Stimulated activated effector memory CD8-positive, alpha-beta T cell treated with anti-CD3 and anti-CD28 coated beads, Interleukin-12 subunit alpha, Interleukin-12 subunit beta, amount 100 ng/mL, for 72 hours (primary cell): ENCODE measurements around the gene GNG2.

Source experiments
- ATAC-seq: fragments of 150-1000 bp; cut with Tn5 transposase; 2 replicates; pipeline ENCODE4 v1.10.0; 2021
- DNase-seq, 2 donors: peaks; one replicate each; pipeline ENCODE4 v3.0.0; 2021 to 2022; ENCODE audit warnings: low spot score in 2 of 2
- H3K27ac Mint-ChIP-seq: one replicate; pipeline ENCODE4 v1.8.0; 2022; ENCODE audit warnings: mild to moderate bottlenecking, mixed read lengths
- H3K36me3 Mint-ChIP-seq: one replicate; pipeline ENCODE4 v1.8.0; 2022; ENCODE audit warnings: mild to moderate bottlenecking, mixed read lengths
- H3K4me1 Mint-ChIP-seq: one replicate; pipeline ENCODE4 v1.8.0; 2022; ENCODE audit warnings: mixed read lengths
- H3K4me3 Mint-ChIP-seq: one replicate; pipeline ENCODE4 v1.8.0; 2022; ENCODE audit warnings: mild to moderate bottlenecking, mixed read lengths
- H3K9me3 Mint-ChIP-seq: one replicate; pipeline ENCODE4 v1.8.0; 2022; ENCODE audit warnings: mixed read lengths

GNG2 gene

DNA sequence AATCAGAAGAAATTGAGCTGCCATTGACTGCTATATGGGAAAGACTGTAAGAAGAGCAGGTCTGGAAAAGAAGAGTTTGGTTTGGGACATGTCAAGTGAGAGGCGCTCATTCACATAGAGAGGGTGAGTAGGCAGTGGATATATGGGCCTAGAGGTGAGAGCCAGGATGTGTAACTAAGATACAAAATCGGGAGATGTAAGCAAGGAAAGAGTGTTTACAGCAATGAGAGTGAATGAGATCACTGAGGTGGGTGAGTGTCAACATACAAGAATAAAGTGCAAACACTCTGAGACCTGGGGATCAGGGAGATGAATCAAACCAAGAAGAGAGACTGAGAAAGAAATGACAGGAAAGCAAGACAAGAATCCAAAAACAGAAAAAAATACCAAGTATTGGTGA, 70.9 kb downstream of the GNG2 start:
- H3K4me3 Mint-ChIP-seq = peak overlapping the region; percentile 64
- peaks cover 2% of the 10 kb centered on the region for H3K9me3 Mint-ChIP-seq
- ATAC-seq (peak; percentile 88), DNase-seq (no peak)
- H3K4me1 Mint-ChIP-seq = peaks cover 81% of the 10 kb centered on the region
- peak overlapping the region; percentile 89 for H3K27ac Mint-ChIP-seq
- peaks cover 68% of the 10 kb centered on the region for H3K36me3 Mint-ChIP-seq

DNA sequence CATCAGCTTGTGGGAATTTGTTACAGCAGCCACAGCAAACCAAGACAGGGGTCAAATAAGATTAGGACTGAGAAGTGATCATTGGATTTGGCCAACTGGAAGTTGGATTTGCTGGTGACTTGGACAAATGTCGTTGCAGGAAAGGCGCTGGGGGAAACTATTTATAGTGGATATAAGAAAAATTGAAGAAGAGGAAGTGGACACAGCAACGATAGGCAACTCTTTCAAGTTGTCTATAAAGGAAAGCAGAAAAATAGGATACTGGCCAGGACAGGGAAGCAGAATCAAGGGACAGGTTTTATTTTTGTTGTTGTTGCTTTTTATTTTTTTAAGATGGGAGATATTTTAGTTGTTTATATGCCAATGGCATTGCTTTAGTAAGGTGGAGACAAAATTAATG, 72.8 kb downstream of the GNG2 start:
- ATAC-seq (no peak), DNase-seq (no peak)
- Mint-ChIP-seq H3K36me3 (peaks cover 53% of the 10 kb centered on the region), H3K27ac (peak overlapping the region; percentile 10), H3K4me3 (no peak overlapping the region), H3K4me1 (peaks cover 69% of the 10 kb centered on the region), H3K9me3 (peaks cover 2% of the 10 kb centered on the region)

DNA sequence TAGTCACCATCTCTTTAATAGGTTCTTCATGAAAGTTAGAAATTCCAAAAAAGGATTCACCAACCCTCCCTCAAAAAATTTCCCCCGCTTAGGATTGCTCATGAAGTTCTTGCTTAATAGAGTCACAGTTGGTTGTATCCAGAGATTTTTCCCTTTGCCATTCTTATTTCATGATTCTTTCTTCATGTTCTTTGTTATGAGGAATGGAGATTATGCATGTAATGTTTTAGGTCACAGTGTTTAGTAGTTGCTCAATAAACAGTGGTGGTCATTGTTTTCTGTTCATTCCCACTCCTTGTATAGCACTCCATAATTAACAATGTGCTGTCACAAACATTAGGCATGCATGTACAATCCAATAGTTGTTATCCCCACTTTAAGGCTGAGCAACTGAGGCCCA, 77.7 kb downstream of the GNG2 start:
- peak overlapping the region; percentile 71 for H3K27ac Mint-ChIP-seq
- H3K36me3 Mint-ChIP-seq = peaks cover 27% of the 10 kb centered on the region
- no peak overlapping the region for H3K4me3 Mint-ChIP-seq
- ATAC-seq (no peak), DNase-seq (no peak)
- peaks cover 64% of the 10 kb centered on the region for H3K4me1 Mint-ChIP-seq
- no peaks in the 10 kb centered on the region for H3K9me3 Mint-ChIP-seq

DNA sequence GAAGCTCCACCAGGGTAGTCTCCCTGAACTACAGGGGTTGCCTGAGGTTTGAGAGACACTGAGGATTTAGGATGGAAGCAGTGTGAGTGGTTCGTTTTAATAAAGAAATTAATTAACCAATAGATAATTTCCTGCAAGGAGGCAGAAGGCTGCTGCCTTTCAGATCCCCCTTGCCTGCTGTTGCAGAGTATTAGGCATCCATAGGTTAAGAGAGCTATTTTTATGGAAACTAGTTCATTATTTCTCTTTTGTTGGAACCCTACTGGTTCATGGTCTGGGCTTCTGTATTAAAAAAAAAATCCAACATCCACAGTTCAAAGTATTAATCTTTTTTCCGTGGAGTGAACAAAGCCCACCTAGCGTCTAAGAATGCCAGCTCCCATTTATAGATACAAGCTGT, 78.4 kb downstream of the GNG2 start:
- no peak for DNase-seq
- H3K4me3 Mint-ChIP-seq = no peak overlapping the region
- peaks cover 62% of the 10 kb centered on the region for H3K4me1 Mint-ChIP-seq
- peak overlapping the region; percentile 71 for H3K27ac Mint-ChIP-seq
- peaks cover 26% of the 10 kb centered on the region for H3K36me3 Mint-ChIP-seq
- no peak for ATAC-seq
- H3K9me3 Mint-ChIP-seq = no peaks in the 10 kb centered on the region

DNA sequence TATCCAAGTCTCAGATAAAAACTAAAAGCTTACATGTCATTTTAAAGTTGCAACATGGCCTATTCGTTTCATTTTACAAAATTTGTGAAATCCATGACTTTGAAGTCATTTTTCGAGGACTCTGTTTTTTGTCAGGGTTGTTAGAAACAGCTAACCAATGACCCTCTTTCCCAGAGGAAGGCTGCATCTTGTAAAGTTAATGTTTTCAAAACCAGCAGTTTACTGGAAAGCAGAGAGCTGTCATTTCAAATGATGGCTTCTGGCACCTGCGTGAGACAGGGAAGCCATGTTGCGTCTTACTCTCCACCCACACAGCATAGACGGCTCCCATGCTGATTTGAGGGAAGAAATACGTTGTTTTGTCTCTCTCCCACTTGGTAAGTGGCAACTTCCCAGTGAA, 78.8 kb downstream of the GNG2 start:
- DNase-seq (no peak), ATAC-seq (no peak)
- Mint-ChIP-seq H3K27ac (peak overlapping the region; percentile 71), H3K4me1 (peaks cover 58% of the 10 kb centered on the region), H3K9me3 (no peaks in the 10 kb centered on the region), H3K36me3 (peaks cover 30% of the 10 kb centered on the region), H3K4me3 (peak overlapping the region; percentile 12)

DNA sequence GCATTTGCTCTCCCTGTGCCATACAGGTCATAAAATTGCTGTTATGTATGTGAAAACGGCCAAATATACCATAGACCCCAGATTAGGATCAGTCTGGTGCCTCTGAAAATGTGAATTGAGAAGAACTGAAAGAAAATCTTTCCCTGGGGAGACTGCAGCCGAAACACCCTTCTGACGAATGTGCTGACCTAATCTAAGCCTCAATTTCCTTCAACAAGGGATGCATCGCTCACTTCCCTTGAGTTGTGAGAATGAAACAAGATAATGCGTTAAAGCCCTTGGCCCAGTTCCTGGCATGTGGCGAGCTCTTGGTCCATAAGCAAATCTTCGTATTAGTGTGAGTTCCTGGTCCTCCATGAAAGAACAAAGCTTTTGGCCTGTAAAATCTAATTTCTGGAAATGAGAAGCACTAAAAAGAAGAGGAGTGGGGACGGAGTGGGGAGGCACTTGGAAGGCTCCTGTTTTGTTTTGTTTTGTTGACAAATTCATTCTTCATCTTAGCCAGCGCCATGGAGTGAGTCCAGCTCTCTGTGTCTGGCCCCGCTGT, 79.4 kb downstream of the GNG2 start:
- peak overlapping the region; percentile 12 for H3K4me3 Mint-ChIP-seq
- H3K36me3 Mint-ChIP-seq = peaks cover 28% of the 10 kb centered on the region
- peaks cover 55% of the 10 kb centered on the region for H3K4me1 Mint-ChIP-seq
- H3K9me3 Mint-ChIP-seq = no peaks in the 10 kb centered on the region
- H3K27ac Mint-ChIP-seq = peak overlapping the region; percentile 71
- DNase-seq (no peak), ATAC-seq (peak; percentile 55)

DNA sequence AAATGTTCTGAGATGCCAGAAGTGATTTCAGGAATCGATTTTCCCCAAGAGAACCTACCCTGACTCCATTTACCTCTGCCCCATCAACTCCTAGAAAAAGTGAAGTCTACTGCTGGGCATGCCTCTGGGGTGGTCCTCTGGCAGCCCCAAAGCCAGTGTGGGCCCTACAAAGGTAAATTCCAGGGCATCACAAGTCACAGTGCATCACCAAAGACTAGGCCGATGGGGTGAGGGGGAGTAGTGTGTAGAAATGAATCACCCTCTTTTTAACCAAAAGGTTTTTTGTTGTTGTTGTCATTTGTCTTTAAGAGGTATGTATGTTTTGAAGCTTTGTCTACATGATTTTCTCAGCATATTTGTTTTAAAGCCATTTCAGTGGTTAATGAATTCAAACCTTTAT, 82.6 kb downstream of the GNG2 start:
- ATAC-seq (peak; percentile 92), DNase-seq (no peak)
- Mint-ChIP-seq H3K4me1 (peaks cover 69% of the 10 kb centered on the region), H3K36me3 (peaks cover 46% of the 10 kb centered on the region), H3K9me3 (no peaks in the 10 kb centered on the region), H3K4me3 (peak overlapping the region; percentile 7), H3K27ac (peak overlapping the region; percentile 61)

DNA sequence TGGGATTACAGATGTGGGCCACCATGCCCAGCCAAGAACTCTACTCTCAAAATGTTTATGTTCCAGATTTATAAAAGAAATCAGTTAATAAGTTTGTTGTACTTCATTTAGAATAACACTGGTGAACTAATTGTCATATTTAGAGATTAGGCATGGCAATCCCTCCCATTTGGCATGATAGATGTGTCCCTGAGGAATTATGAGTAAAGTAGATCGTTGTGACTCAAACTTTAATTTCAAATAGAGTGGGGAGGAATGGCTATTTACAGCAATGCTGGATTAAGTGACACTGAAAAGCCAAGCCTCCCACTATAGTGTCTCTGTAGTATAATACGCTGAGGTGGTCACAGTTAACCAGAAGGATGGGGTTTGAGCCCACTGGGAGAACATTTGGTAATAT, 89.6 kb downstream of the GNG2 start:
- Mint-ChIP-seq H3K36me3 (peaks cover 75% of the 10 kb centered on the region), H3K27ac (peak overlapping the region; percentile 38), H3K9me3 (no peaks in the 10 kb centered on the region), H3K4me3 (no peak overlapping the region), H3K4me1 (peaks cover 57% of the 10 kb centered on the region)
- DNase-seq (no peak), ATAC-seq (no peak)

DNA sequence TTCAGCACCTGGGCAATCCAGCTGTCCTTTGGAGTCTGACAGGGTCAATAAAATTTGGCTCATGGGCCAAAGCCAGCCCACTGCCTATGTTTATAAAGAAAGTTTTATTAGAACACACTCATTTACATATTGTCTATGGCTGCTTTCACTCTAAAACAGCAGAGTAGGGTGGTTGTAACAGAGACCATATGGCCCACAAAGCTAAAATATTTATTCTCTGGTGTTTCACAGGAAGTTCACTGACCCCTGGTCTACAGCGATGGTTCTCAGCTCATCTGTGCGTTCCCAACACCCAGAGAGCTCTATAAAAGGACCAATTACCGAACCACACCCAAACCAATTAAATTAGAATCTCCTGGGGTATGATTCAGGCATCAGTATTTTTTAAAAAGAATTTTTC, 91.2 kb downstream of the GNG2 start:
- H3K4me1 Mint-ChIP-seq = peaks cover 44% of the 10 kb centered on the region
- ATAC-seq (no peak), DNase-seq (no peak)
- no peak overlapping the region for H3K4me3 Mint-ChIP-seq
- peaks cover 71% of the 10 kb centered on the region for H3K36me3 Mint-ChIP-seq
- peak overlapping the region; percentile 20 for H3K27ac Mint-ChIP-seq
- H3K9me3 Mint-ChIP-seq = no peaks in the 10 kb centered on the region

DNA sequence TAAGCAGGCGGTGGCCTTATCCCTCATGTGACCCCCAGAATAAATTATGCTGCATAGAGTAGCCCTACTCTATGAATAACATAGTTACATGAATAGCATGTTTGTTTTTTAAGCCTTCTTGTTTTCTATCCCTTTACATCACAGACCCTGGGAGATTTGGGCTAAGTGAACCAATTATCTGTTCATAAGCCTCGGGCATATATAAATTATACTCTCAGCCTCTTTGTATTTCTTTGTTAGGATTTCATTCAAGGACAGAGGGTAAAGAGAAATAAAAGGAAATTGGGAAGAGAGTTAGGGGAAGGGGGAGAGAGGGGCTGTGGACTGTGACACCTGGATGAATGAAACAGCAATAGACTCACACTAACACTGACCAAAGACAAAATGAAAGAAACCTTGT, 93.6 kb downstream of the GNG2 start:
- ATAC-seq = no peak
- Mint-ChIP-seq H3K4me3 (no peak overlapping the region), H3K27ac (peak overlapping the region; percentile 20), H3K9me3 (peaks cover 15% of the 10 kb centered on the region), H3K4me1 (peaks cover 48% of the 10 kb centered on the region), H3K36me3 (peaks cover 94% of the 10 kb centered on the region)
- no peak for DNase-seq

DNA sequence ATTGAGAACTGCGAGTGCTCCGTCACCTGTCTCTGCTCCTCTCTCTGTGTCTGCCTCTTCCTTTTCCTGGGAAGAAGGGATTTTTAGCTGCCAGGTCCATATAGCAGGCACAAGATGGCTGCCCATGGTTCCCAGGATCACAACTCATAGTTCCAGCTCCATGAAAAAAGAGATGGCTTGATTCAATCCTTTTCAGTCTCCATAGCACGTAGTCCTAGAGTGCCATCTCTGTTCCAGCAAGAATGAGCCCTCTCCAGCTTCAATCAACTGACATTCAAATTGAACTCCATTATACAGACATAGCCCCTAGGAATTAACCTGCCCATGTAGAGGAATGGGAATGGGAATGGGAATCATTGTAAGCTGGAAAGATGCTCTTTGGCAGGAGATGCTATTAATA, 94.2 kb downstream of the GNG2 start:
- Mint-ChIP-seq H3K4me3 (no peak overlapping the region), H3K9me3 (peaks cover 21% of the 10 kb centered on the region), H3K36me3 (peaks cover 96% of the 10 kb centered on the region), H3K4me1 (peaks cover 54% of the 10 kb centered on the region), H3K27ac (peak overlapping the region; percentile 20)
- ATAC-seq (no peak), DNase-seq (no peak)

DNA sequence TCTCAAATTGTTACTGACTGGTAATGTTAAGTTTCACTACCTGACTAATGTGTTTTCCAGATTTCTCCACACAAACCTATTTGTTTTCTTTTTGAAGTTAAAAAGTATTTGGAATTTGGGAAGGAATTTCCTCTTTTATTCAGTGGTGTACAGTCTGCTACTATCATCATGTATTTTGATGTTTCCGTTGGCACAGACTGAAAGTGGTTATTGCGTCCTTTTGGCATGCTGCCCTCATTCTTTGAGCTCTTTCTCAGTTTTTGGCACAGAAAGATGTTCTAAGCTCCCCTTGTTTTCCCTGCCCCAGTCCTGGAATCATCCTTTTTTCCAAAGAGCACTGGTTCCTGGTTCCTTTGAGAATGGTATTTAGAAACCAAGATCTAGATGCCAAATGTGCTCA, 97.5 kb downstream of the GNG2 start:
- Mint-ChIP-seq H3K9me3 (peaks cover 23% of the 10 kb centered on the region), H3K27ac (peak overlapping the region; percentile 39), H3K4me1 (peaks cover 62% of the 10 kb centered on the region), H3K4me3 (no peak overlapping the region), H3K36me3 (peaks cover 91% of the 10 kb centered on the region)
- DNase-seq = no peak
- ATAC-seq = no peak

DNA sequence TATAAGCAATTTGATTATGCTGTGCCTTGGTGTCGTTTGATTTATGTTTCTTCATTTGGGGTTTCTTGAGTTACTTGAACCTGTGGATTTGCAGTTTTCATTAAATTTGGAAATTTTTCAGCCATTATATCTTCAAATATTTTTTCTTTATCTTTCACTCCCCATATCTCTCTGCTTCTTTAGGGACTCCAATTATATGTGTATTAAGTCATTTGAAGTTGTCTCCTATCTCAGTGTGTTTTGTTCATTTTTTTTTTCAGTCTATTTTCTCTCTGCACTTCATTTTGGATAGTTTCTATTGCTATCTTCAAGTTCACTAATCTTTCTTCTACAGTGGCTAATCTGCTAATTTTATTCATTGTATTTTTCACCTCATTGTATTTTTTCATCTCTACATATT, 99.5 kb downstream of the GNG2 start:
- ATAC-seq (no peak), DNase-seq (no peak)
- peaks cover 83% of the 10 kb centered on the region for H3K36me3 Mint-ChIP-seq
- H3K4me3 Mint-ChIP-seq = no peak overlapping the region
- H3K27ac Mint-ChIP-seq = peak overlapping the region; percentile 8
- H3K9me3 Mint-ChIP-seq = peaks cover 23% of the 10 kb centered on the region
- H3K4me1 Mint-ChIP-seq = peaks cover 60% of the 10 kb centered on the region

DNA sequence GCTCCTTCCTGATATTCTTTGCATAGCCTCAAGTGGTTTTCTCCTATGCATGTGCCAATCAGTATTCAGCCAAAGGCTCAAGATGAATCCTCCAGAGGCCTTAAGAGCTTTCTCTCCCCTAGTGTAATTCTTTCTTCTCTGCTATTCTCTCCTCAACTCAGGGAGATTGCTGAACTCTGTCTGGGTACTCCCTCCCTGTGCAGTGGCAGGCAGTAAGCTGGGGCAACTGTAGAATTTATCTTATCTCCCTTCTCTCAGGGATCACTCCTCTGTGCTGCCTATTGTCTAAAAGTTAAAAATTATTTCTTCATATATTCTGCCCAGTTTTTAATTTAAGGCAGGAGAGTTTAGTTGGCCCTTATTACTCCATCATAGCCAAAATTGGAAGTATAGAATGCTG, 100.5 kb downstream of the GNG2 start:
- no peak for ATAC-seq
- no peak for DNase-seq
- H3K27ac Mint-ChIP-seq = peak overlapping the region; percentile 15
- H3K4me1 Mint-ChIP-seq = peaks cover 56% of the 10 kb centered on the region
- peaks cover 23% of the 10 kb centered on the region for H3K9me3 Mint-ChIP-seq
- H3K36me3 Mint-ChIP-seq = peaks cover 86% of the 10 kb centered on the region
- no peak overlapping the region for H3K4me3 Mint-ChIP-seq

DNA sequence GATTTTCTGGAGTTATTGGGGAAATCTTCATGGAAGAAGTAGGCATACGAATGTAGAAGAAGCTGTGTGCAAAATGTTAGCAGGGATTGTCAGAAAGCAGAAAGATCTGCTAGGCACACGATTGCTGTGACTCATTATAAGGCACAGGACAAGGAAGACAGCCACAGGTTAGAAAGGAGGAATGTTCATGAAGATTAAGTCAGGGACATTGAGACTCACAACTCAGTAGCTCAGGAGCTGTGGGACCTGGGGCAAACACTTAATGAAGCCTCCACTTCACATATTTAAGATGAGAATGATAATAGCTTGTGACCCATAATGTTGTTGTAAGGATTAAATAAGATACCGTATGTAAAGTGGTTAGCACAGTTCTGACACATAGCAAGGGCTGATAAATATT, 102.3 kb downstream of the GNG2 start:
- peaks cover 51% of the 10 kb centered on the region for H3K4me1 Mint-ChIP-seq
- H3K9me3 Mint-ChIP-seq = peaks cover 17% of the 10 kb centered on the region
- DNase-seq (no peak), ATAC-seq (no peak)
- H3K36me3 Mint-ChIP-seq = peaks cover 87% of the 10 kb centered on the region
- H3K4me3 Mint-ChIP-seq = no peak overlapping the region
- peak overlapping the region; percentile 44 for H3K27ac Mint-ChIP-seq

DNA sequence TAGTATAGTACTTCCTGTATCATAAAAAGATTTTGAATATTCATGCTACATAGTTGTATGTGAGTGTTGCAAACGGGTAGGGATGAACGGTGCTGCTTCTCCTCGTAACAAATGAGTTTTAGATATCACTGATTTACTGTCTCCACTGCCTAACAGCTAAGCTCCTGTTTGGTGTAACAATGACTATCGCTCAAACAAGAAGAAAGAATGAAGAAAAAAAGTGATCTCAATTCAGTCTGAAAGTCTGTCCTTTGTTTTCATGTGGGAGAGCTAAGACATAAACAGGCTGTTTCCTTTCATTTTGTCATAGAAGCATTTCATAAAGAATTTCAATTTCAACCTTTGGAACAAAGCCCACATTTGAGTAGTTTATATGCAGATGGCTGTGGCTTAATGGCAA, 102.9 kb downstream of the GNG2 start:
- Mint-ChIP-seq H3K9me3 (peaks cover 14% of the 10 kb centered on the region), H3K36me3 (peaks cover 87% of the 10 kb centered on the region), H3K27ac (peak overlapping the region; percentile 44), H3K4me1 (peaks cover 48% of the 10 kb centered on the region), H3K4me3 (no peak overlapping the region)
- no peak for DNase-seq
- ATAC-seq = no peak

DNA sequence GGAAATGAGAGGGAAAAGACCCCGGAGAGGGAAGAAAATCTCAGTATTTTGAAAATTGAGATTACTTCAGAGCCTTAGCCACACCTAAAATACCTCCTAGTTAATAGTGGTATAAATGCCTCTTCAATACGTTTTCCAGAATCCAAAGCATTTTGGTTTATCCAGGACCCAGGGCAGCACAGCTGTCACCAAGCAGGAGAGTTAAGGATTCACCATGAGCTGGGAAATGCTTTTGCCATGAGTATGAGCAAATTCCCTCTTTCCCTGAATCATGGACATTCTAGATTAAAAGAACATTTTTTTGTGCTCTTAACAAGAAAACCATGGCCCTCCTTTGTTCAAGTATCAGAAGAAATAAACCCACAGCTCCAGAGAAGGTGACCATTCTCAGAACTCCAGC, 107.1 kb downstream of the GNG2 start:
- Mint-ChIP-seq H3K4me3 (no peak overlapping the region), H3K4me1 (peaks cover 14% of the 10 kb centered on the region), H3K27ac (peak overlapping the region; percentile 30), H3K9me3 (no peaks in the 10 kb centered on the region), H3K36me3 (peaks cover 68% of the 10 kb centered on the region)
- no peak for ATAC-seq
- no peak for DNase-seq
